Fibroblast of mammary gland (primary cell): ENCODE data around the gene AARS2.

Source experiments
- DNase-seq: peaks from one replicate; pipeline ENCODE4 v3.0.0-alpha.2; 2010; ENCODE audit warnings: low read depth
- H3K4me3 ChIP-seq: 2 replicates; pipeline ENCODE4 v1.5.1; 2011; ENCODE audit warnings: low read depth, mild to moderate bottlenecking, low read length, moderate library complexity; ENCODE audit not compliant: control insufficient read depth
- TF ChIP-seq, protein P1 (sequence below): conservative IDR thresholded peaks from 2 replicates; pipeline ENCODE4 v1.5.1; 2011; ENCODE audit warnings: low read depth, low read length, inconsistent platforms; ENCODE audit not compliant: control insufficient read depth, insufficient read depth

The AARS2 gene

DNA sequence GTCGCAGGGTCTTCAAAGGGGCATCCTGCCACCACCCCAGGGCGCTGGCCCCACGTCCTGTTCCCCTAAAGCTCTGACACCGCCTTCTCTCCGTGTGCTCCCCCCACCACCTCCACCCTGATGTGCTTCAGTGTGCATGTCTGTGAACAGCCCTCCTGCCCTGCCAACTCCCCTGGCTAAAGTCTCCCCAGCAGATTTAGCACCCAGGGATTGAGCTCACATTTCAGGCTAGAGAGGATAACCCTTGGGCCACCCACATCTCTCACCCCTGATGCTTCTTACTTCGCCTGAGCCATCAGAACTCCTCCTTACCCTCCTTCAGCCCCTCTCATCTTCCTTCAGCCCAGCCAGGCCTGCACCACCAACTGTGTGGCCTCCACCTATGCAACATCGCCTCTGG lies 35.4 kb downstream of the AARS2 start:
- DNase-seq, result no peak
- H3K4me3 ChIP-seq, result no peak overlapping the region
- TF ChIP-seq, protein P1, sequence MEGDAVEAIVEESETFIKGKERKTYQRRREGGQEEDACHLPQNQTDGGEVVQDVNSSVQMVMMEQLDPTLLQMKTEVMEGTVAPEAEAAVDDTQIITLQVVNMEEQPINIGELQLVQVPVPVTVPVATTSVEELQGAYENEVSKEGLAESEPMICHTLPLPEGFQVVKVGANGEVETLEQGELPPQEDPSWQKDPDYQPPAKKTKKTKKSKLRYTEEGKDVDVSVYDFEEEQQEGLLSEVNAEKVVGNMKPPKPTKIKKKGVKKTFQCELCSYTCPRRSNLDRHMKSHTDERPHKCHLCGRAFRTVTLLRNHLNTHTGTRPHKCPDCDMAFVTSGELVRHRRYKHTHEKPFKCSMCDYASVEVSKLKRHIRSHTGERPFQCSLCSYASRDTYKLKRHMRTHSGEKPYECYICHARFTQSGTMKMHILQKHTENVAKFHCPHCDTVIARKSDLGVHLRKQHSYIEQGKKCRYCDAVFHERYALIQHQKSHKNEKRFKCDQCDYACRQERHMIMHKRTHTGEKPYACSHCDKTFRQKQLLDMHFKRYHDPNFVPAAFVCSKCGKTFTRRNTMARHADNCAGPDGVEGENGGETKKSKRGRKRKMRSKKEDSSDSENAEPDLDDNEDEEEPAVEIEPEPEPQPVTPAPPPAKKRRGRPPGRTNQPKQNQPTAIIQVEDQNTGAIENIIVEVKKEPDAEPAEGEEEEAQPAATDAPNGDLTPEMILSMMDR, result no peak

DNA sequence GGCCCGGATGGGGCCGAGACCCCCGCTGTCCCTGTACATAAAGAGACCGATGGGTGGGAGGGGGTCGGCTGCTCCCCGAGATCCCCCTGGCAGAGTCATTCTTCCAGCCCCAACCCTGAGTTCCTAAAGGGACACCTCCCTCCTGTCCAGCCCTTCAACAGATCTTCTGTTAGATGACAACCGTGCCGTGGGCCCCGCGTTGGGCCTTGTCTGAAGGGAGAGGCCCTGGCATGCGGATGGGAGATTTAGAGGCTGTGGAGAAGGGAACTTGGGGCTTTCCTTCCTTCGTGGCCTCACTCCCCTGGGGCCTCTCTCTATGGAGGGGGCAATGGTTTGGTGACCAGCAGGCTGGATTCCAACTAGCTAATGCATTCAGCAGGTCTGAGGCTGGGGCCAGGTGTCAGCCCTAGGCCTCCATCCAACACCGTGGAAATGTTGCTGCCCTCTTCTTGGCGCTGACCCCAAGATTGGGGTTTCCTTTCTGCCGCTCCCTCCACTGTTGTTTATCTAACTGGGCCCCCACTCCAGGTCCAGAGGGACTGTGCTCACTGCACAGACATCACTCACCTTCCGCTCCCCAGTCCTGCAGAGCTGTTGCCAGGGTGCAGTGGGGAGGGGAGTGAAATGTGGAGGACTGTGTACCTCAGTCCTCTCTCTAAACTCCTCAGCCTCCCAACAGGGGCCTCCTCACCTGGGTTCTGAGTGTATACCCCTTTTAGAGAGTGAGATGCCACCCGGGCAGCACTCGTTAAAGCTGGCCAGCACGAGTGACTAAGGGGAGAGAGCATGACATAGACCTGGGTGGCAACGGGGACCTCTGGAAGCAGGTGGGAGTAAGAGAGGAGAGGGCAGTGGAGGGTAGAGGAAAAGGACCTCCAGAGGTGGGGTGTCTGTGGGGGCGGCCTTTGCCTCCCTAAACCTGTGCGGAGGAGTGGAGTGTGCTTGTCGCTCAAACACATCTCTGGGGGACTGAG lies 36.2 kb downstream of the AARS2 start:
- TF ChIP-seq, protein P1, result no peak
- no peak overlapping the region for H3K4me3 ChIP-seq
- DNase-seq, result no peak

DNA sequence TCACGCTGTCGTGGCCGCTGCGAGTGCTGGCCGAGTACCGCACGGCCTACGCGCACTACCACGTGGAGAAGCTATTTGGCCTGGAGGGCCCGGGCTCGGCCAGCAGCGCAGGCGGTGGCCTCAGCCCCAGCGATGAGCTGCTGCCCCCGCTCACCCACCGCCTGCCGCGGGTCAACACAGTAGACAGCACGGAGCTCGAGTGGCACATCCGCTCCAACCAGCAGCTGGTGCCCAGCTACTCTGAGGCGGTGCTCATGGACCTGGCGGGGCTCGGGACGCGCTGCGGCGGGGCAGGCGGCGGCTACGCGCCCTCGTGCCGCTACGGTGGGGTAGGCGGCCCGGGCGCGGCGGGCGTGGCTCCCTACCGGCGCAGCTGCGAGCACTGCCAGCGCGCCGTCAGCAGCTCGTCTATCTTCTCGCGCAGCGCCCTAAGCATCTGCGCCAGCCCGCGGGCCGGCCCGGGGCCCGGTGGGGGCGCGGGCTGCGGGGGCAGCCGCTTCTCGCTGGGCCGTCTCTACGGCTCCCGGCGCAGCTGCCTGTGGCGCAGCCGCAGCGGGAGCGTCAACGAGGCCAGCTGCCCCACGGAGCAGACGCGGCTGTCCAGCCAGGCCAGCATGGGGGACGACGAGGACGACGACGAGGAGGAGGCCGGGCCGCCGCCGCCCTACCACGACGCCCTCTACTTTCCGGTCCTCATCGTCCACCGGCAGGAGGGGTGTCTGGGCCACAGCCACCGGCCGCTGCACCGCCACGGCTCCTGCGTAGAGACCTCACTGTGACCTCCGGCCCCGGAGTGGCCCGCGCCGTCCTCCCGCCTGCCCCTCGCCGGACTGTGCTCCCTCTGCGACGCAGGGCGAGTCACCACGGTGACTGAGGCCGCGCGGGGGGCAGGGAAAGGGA lies 37.1 kb downstream of the AARS2 start:
- DNase-seq, result no peak
- H3K4me3 ChIP-seq, result no peak overlapping the region
- TF ChIP-seq, protein P1, result no peak

DNA sequence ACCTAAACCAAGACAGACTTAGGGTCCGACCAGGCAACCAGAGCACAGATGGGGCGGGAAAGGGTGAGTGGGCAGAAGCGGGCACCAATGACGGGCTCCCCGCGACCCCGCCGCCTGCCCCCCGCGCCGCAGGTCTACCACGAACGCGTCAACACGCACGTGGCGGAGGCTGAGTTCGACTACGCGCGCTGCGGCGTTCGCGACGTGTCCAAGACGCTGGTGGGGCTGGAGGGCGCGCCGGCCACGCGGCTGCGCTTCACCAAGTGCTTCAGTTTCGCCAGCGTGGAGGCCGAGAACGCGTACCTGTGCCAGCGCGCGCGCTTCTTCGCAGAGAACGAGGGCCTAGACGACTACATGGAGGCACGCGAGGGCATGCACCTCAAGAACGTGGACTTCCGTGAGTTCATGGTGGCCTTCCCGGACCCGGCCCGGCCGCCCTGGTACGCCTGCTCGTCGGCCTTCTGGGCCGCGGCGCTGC lies 37.8 kb downstream of the AARS2 start:
- TF ChIP-seq, protein P1, result no peak
- no peak overlapping the region for H3K4me3 ChIP-seq
- no peak for DNase-seq

DNA sequence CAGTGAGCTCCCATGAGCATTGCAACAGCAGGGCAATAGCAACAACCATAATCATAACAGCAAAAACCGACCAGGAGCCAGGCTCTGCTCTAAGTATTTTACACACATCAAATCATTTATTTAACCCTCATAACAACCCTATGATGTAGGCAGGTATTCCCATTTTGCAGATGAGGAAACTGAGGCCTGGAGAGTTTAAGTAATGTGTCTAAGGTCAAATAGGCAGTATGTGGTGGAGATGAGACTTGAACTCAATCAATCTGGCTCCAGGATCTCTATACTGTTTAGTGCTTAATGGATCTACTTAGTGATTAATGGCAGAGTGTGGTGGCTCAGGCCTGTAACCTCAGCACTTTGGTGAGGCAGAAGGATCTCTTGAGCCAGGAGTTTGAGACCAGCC lies 39.5 kb downstream of the AARS2 start:
- no peak overlapping the region for H3K4me3 ChIP-seq
- TF ChIP-seq, protein P1, result no peak
- DNase-seq, result no peak

DNA sequence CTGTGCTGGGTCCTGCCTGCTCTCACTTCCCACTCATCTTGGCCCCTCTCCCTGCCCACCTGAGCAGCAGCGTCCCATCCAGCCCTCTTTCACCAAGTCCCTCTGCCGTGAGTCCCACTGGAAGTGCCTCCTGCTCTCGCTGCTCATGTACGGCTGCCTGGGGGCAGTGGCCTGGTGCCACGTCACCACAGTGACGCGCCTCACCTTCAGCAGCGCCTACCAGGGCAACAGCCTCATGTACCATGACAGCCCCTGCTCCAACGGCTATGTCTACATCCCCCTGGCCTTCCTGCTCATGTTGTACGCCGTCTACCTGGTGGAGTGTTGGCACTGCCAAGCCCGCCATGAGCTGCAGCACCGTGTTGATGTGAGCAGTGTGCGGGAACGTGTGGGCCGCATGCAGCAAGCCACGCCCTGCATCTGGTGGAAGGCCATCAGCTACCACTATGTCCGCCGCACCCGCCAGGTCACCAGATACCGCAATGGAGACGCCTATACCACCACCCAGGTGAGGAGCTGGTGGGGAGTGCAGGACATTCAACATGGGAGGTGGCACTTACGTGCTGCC lies 40.1 kb downstream of the AARS2 start:
- TF ChIP-seq, protein P1, result no peak
- H3K4me3 ChIP-seq, result no peak overlapping the region
- DNase-seq, result no peak
